Keratinocyte (primary cell): ENCODE measurements around the gene CTSA.

ENCODE experiments used
- EZH2 ChIP-seq: IDR thresholded peaks from one replicate; pipeline ENCODE4 v1.6.1; 2012; ENCODE audit warnings: inconsistent platforms, mild to moderate bottlenecking, low read length, moderate library complexity
- TF ChIP-seq, protein P1 (sequence below), 3 experiments: IDR thresholded peaks in 1 of 3; conservative IDR thresholded peaks in 1 of 3; optimal IDR thresholded peaks in 1 of 3; 2 replicates in 2 of 3; 3 replicates in 1 of 3; pipeline versions ENCODE3 to v1.5.1; 2011; ENCODE audit warnings: low read length in 3 of 3, mild to moderate bottlenecking in 3 of 3, moderate library complexity in 2 of 3, control low read depth in 1 of 3, inconsistent platforms in 1 of 3; ENCODE audit not compliant: insufficient read depth in 2 of 3; ENCODE audit errors: extremely low read depth in 1 of 3

DNA sequence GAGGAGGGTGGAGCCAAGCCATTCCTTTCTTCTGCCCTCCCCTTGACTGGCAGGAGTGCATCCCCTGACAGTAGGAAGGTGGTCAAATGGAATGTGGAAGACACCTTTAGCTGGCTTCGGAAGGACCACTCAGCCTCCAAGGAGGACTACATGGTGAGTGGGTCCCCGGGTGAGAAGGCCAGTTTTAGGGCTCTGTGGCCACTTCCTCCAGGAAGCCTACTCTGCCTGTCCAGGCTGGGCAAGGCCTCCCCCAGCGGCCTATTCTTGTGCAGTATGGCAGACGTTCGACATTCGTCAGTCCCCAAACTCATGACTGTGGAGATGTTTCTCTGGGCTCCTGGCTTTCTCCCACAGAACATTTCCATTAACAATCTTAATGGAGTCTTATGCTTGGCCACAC lies 52.5 kb downstream of the CTSA start:
- TF ChIP-seq, protein P1, sequence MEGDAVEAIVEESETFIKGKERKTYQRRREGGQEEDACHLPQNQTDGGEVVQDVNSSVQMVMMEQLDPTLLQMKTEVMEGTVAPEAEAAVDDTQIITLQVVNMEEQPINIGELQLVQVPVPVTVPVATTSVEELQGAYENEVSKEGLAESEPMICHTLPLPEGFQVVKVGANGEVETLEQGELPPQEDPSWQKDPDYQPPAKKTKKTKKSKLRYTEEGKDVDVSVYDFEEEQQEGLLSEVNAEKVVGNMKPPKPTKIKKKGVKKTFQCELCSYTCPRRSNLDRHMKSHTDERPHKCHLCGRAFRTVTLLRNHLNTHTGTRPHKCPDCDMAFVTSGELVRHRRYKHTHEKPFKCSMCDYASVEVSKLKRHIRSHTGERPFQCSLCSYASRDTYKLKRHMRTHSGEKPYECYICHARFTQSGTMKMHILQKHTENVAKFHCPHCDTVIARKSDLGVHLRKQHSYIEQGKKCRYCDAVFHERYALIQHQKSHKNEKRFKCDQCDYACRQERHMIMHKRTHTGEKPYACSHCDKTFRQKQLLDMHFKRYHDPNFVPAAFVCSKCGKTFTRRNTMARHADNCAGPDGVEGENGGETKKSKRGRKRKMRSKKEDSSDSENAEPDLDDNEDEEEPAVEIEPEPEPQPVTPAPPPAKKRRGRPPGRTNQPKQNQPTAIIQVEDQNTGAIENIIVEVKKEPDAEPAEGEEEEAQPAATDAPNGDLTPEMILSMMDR (optimal IDR thresholded peaks at IDR 0.05 in 1 of 3, IDR thresholded peaks at IDR 0.05 in 1 of 3, conservative IDR thresholded peaks at IDR 0.05 in 1 of 3; ENCODE audit: extremely low read depth in 1 of 3, insufficient read depth in 2 of 3, low read length in 3 of 3), result no peak
- TF ChIP-seq EZH2, result no peak
